Measurements from ENCODE around the gene SLMAP.

Gene SLMAP

GRCh38 chr3:57733790-57734189 lies 22.3 kb upstream of the SLMAP start:
- Histone ChIP-seq H3K27ac (ENCODE audit: low read length) (no peak overlapping the region), H3K9ac (ENCODE audit: low read depth, low read length) (no peak overlapping the region), H2AFZ (ENCODE audit: low read depth, low read length) (no peak overlapping the region; the same call in 1 of the 2 replicates), H3K4me2 (ENCODE audit: insufficient read depth, low read length) (no peak overlapping the region), H3K4me3 (ENCODE audit: low read depth in 1 of 2, low read length in 2 of 2) (no peak overlapping the region), H3K79me2 (ENCODE audit: insufficient read depth, low read length) (no peaks in the 10 kb centered on the region), H3K27me3 (ENCODE audit: insufficient read depth, low read length, poor library complexity) (no peaks in the 10 kb centered on the region), H3K36me3 (ENCODE audit: insufficient read depth, low read length) (no peaks in the 10 kb centered on the region), H3K4me1 (ENCODE audit: insufficient read depth, low read length) (no peaks in the 10 kb centered on the region), H4K20me1 (ENCODE audit: insufficient read depth, low read length) (no peaks in the 10 kb centered on the region), H3K9me3 (ENCODE audit: insufficient read depth, low read length, severe bottlenecking) (no peaks in the 10 kb centered on the region)
- DNase-seq (no peak), ATAC-seq (ENCODE audit: insufficient read depth, low read depth) (no peak)
- no peak for TF ChIP-seq EZH2 (IDR thresholded peaks at IDR 0.05; ENCODE audit: borderline replicate concordance, low read depth, low read length, severe bottlenecking)
- no peak for TF ChIP-seq CTCF (IDR thresholded peaks at IDR 0.05; ENCODE audit: borderline replicate concordance, extremely low read depth, low read length, poor library complexity, severe bottlenecking)

GRCh38 chr3:57735405-57735804 lies 20.7 kb upstream of the SLMAP start:
- Histone ChIP-seq H3K27ac (ENCODE audit: low read length) (no peak overlapping the region), H3K4me2 (ENCODE audit: insufficient read depth, low read length) (no peak overlapping the region), H4K20me1 (ENCODE audit: insufficient read depth, low read length) (no peaks in the 10 kb centered on the region), H3K79me2 (ENCODE audit: insufficient read depth, low read length) (no peaks in the 10 kb centered on the region), H3K9ac (ENCODE audit: low read depth, low read length) (no peak overlapping the region), H3K27me3 (ENCODE audit: insufficient read depth, low read length, poor library complexity) (no peaks in the 10 kb centered on the region), H2AFZ (ENCODE audit: low read depth, low read length) (no peak overlapping the region), H3K4me3 (ENCODE audit: low read depth in 1 of 2, low read length in 2 of 2) (no peak overlapping the region), H3K9me3 (ENCODE audit: insufficient read depth, low read length, severe bottlenecking) (no peaks in the 10 kb centered on the region), H3K4me1 (ENCODE audit: insufficient read depth, low read length) (no peaks in the 10 kb centered on the region), H3K36me3 (ENCODE audit: insufficient read depth, low read length) (no peaks in the 10 kb centered on the region)
- no peak for DNase-seq
- no peak for TF ChIP-seq EZH2 (IDR thresholded peaks at IDR 0.05; ENCODE audit: borderline replicate concordance, low read depth, low read length, severe bottlenecking)
- no peak for TF ChIP-seq CTCF (IDR thresholded peaks at IDR 0.05; ENCODE audit: borderline replicate concordance, extremely low read depth, low read length, poor library complexity, severe bottlenecking)
- ATAC-seq (ENCODE audit: insufficient read depth, low read depth), result no peak

GRCh38 chr3:57737840-57738239 lies 18.3 kb upstream of the SLMAP start:
- Histone ChIP-seq H4K20me1 (ENCODE audit: insufficient read depth, low read length) (no peaks in the 10 kb centered on the region), H3K9me3 (ENCODE audit: insufficient read depth, low read length, severe bottlenecking) (no peaks in the 10 kb centered on the region), H3K9ac (ENCODE audit: low read depth, low read length) (no peak overlapping the region), H3K27me3 (ENCODE audit: insufficient read depth, low read length, poor library complexity) (no peaks in the 10 kb centered on the region), H2AFZ (ENCODE audit: low read depth, low read length) (no peak overlapping the region), H3K27ac (ENCODE audit: low read length) (no peak overlapping the region), H3K4me1 (ENCODE audit: insufficient read depth, low read length) (no peaks in the 10 kb centered on the region), H3K4me2 (ENCODE audit: insufficient read depth, low read length) (no peak overlapping the region), H3K4me3 (ENCODE audit: low read depth in 1 of 2, low read length in 2 of 2) (no peak overlapping the region), H3K36me3 (ENCODE audit: insufficient read depth, low read length) (no peaks in the 10 kb centered on the region), H3K79me2 (ENCODE audit: insufficient read depth, low read length) (no peaks in the 10 kb centered on the region)
- no peak for DNase-seq
- no peak for TF ChIP-seq CTCF (IDR thresholded peaks at IDR 0.05; ENCODE audit: borderline replicate concordance, extremely low read depth, low read length, poor library complexity, severe bottlenecking)
- no peak for TF ChIP-seq EZH2 (IDR thresholded peaks at IDR 0.05; ENCODE audit: borderline replicate concordance, low read depth, low read length, severe bottlenecking)
- no peak for ATAC-seq (ENCODE audit: insufficient read depth, low read depth)

- H3K4me3 ChIP-seq (ENCODE audit: low read depth in 1 of 2, low read length in 2 of 2), result no peak overlapping the region
- no peak overlapping the region for H3K27ac ChIP-seq (ENCODE audit: low read length)
- no peaks in the 10 kb centered on the region for H4K20me1 ChIP-seq (ENCODE audit: insufficient read depth, low read length)
- H3K79me2 ChIP-seq (ENCODE audit: insufficient read depth, low read length), result no peaks in the 10 kb centered on the region
- DNase-seq, result no peak
- no peak overlapping the region for H3K4me2 ChIP-seq (ENCODE audit: insufficient read depth, low read length)
- no peak for ATAC-seq (ENCODE audit: insufficient read depth, low read depth)
- no peaks in the 10 kb centered on the region for H3K27me3 ChIP-seq (ENCODE audit: insufficient read depth, low read length, poor library complexity)
- no peak for TF ChIP-seq CTCF (IDR thresholded peaks at IDR 0.05; ENCODE audit: borderline replicate concordance, extremely low read depth, low read length, poor library complexity, severe bottlenecking)
- TF ChIP-seq EZH2 (IDR thresholded peaks at IDR 0.05; ENCODE audit: borderline replicate concordance, low read depth, low read length, severe bottlenecking), result no peak
- no peaks in the 10 kb centered on the region for H3K36me3 ChIP-seq (ENCODE audit: insufficient read depth, low read length)
- H3K4me1 ChIP-seq (ENCODE audit: insufficient read depth, low read length), result no peaks in the 10 kb centered on the region
- no peaks in the 10 kb centered on the region for H3K9me3 ChIP-seq (ENCODE audit: insufficient read depth, low read length, severe bottlenecking)
- no peak overlapping the region for H3K9ac ChIP-seq (ENCODE audit: low read depth, low read length)
- H2AFZ ChIP-seq (ENCODE audit: low read depth, low read length), result no peak overlapping the region
Measured at GRCh38 chr3:57738391-57738790, 17.7 kb upstream of the SLMAP start.
